HEK293T (cell line): ENCODE measurements around the gene LCE1C.

ENCODE experiments used
- CTCF ChIA-PET: fragments of 350-600 bp; formaldehyde crosslinking; extraction: SDS; loops from one replicate; lab custom pipeline; 2021; ENCODE audit warnings: antibody characterized with exemption, inconsistent platforms; lab: Yijun Ruan, JAX
- POLR2A ChIA-PET: fragments of 350-600 bp; formaldehyde crosslinking; extraction: SDS; loops from one replicate; lab custom pipeline; 2020; ENCODE audit warnings: antibody characterized with exemption, inconsistent platforms; lab: Yijun Ruan, JAX
- DNase-seq: peaks from one replicate; pipeline ENCODE4 v3.0.0; 2012; ENCODE audit warnings: mixed read lengths; ENCODE audit errors: extremely low spot score
- ARNT ChIP-seq: fragments of 450-650 bp; IDR thresholded peaks from 2 replicates; pipeline ENCODE4 v1.6.1; 2017; ENCODE audit warnings: mild to moderate bottlenecking
- BHLHE40 ChIP-seq: fragments of 450-650 bp; IDR thresholded peaks from 2 replicates; pipeline ENCODE4 v1.6.1; 2016; ENCODE audit warnings: mild to moderate bottlenecking, moderate library complexity, borderline replicate concordance
- CTBP1 ChIP-seq: fragments of 450-650 bp; IDR thresholded peaks from 2 replicates; pipeline ENCODE4 v1.6.1; 2016; ENCODE audit warnings: borderline replicate concordance
- ELF4 ChIP-seq: fragments of 450-650 bp; IDR thresholded peaks from 2 replicates; pipeline ENCODE4 v1.6.1; 2017; ENCODE audit warnings: antibody characterized with exemption
- FOXA1 ChIP-seq: fragments of 450-650 bp; IDR thresholded peaks from 2 replicates; pipeline ENCODE4 v1.6.1; 2016; ENCODE audit warnings: mild to moderate bottlenecking
- FOXK2 ChIP-seq: fragments of 450-650 bp; IDR thresholded peaks from 2 replicates; pipeline ENCODE4 v1.6.1; 2016; ENCODE audit warnings: mild to moderate bottlenecking
- FOXM1 ChIP-seq: fragments of 450-650 bp; IDR thresholded peaks from 2 replicates; pipeline ENCODE4 v1.6.1; 2017; ENCODE audit warnings: mild to moderate bottlenecking, borderline replicate concordance
- HDGF ChIP-seq: fragments of 450-650 bp; IDR thresholded peaks from 2 replicates; pipeline ENCODE4 v1.6.1; 2017; ENCODE audit warnings: antibody characterized with exemption, borderline replicate concordance
- L3MBTL2 ChIP-seq: fragments of 450-650 bp; conservative IDR thresholded peaks from 2 replicates; pipeline ENCODE4 v1.6.1; 2016; ENCODE audit warnings: mild to moderate bottlenecking
- LEF1 ChIP-seq: fragments of 450-650 bp; IDR thresholded peaks from 2 replicates; pipeline ENCODE4 v1.6.1; 2017; ENCODE audit warnings: mild to moderate bottlenecking, borderline replicate concordance
- NFRKB ChIP-seq: fragments of 450-650 bp; IDR thresholded peaks from 2 replicates; pipeline ENCODE4 v1.6.1; 2016; ENCODE audit warnings: mild to moderate bottlenecking, moderate library complexity
- SP1 ChIP-seq: fragments of 450-650 bp; IDR thresholded peaks from 2 replicates; pipeline ENCODE4 v1.6.1; 2017
- SUZ12 ChIP-seq: fragments of 450-650 bp; IDR thresholded peaks from 2 replicates; pipeline ENCODE4 v1.6.1; 2016; ENCODE audit warnings: mild to moderate bottlenecking
- TARDBP ChIP-seq: fragments of 450-650 bp; IDR thresholded peaks from 2 replicates; pipeline ENCODE4 v1.6.1; 2016
- ZNF384 ChIP-seq: fragments of 450-650 bp; IDR thresholded peaks from 2 replicates; pipeline ENCODE4 v1.6.1; 2016
- TF ChIP-seq, protein P1 (sequence below): fragments of 450-650 bp; IDR thresholded peaks from 2 replicates; pipeline ENCODE4 v1.6.1; 2016

LCE1C gene

DNA sequence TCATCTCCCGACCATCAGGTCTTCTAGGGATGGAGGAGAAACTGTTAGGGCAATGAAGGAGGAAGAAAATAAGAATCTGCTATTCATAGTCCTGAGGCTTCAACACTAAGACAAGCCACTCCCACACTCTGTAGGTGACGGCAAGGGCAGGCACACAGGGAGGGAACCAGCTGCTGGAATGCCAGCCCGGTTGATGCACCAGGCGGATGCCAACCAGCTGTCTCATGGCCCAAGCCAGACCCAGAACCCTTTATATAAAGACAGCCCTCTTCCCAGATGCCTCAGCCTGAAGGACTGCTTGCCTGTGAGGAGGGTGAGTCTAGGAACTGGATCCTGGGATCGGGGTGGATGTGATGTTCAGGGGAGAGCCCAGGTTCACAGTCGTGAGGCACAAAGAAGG lies 48.7 kb downstream of the LCE1C start, which contains the start of gene KPRP:
Gene KPRP (plus strand): TSS at position 279 of the 400 bp plus-strand sequence. CDS start 1,564 bp downstream, outside the sequence.
- TF ChIP-seq LEF1, result no peak
- no peak for TF ChIP-seq BHLHE40
- no peak for TF ChIP-seq FOXA1
- TF ChIP-seq CTBP1, result no peak
- no peak for TF ChIP-seq SUZ12
- TF ChIP-seq FOXM1, result no peak
- TF ChIP-seq ZNF384, result no peak
- no peak for TF ChIP-seq NFRKB
- TF ChIP-seq L3MBTL2, result no peak
- TF ChIP-seq FOXK2, result no peak
- no peak for TF ChIP-seq TARDBP
- ChIA-PET CTCF (no interaction called here), POLR2A (no interaction called here)
- DNase-seq, result no peak

DNA sequence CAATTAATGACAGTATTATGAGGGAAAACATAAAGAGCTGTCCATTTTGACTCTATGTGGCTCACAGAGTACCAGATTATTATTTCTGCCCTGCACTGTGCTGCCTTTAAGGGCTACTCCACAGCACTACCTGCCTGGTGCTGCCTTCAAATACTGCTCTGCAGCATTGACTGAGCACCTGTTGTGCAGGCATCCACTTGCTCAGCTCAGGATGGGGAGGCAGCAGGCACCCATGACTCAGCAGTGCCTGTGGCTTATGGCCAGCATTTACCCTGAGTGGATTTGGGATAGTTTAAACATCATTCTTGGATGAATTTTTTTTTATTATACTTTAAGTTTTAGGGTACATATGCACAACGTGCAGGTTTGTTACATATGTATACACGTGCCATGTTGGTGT lies 49.6 kb downstream of the LCE1C start:
- DNase-seq, result no peak
- no peak for TF ChIP-seq HDGF
- no peak for TF ChIP-seq FOXM1
- TF ChIP-seq SUZ12, result no peak
- no peak for TF ChIP-seq LEF1
- TF ChIP-seq ELF4, result no peak
- TF ChIP-seq, protein P1, sequence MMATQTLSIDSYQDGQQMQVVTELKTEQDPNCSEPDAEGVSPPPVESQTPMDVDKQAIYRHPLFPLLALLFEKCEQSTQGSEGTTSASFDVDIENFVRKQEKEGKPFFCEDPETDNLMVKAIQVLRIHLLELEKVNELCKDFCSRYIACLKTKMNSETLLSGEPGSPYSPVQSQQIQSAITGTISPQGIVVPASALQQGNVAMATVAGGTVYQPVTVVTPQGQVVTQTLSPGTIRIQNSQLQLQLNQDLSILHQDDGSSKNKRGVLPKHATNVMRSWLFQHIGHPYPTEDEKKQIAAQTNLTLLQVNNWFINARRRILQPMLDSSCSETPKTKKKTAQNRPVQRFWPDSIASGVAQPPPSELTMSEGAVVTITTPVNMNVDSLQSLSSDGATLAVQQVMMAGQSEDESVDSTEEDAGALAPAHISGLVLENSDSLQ, result no peak
- no peak for TF ChIP-seq ZNF384
- no peak for TF ChIP-seq TARDBP
- TF ChIP-seq FOXK2, result no peak
- no peak for TF ChIP-seq SP1
- TF ChIP-seq NFRKB, result no peak
- no peak for TF ChIP-seq L3MBTL2
- no peak for TF ChIP-seq BHLHE40
- no peak for TF ChIP-seq FOXA1
- no peak for TF ChIP-seq ARNT
- POLR2A ChIA-PET, result no interaction called here
- CTCF ChIA-PET, result no interaction called here
